Right atrium auricular region (tissue), 2 donors: ENCODE data around the gene INAFM1. TPM values are rescaled to one million over a fixed set of nuclear protein-coding genes. Genes with fewer than 3 reads are reported as not detected.

Experiments
- DNase-seq: peaks from one replicate; pipeline ENCODE4 v3.0.0-alpha.2; 2019; ENCODE audit warnings: low spot score
- H3K27ac ChIP-seq, 2 donors: fragments of 200-600 bp; sonication (generic); 1 replicate in 1 of 2; 2 replicates in 1 of 2; pipeline ENCODE4 v1.5.1; 2016 to 2019
- H3K27me3 ChIP-seq, 2 donors: fragments of 200-600 bp; sonication (generic); one replicate each; pipeline versions ENCODE4 v1.5.1 to v1.6.0; 2017 to 2019
- H3K36me3 ChIP-seq: fragments of 200-600 bp; sonication (generic); one replicate; pipeline ENCODE4 v1.5.1; 2016
- H3K4me1 ChIP-seq, 2 donors: fragments of 200-600 bp; sonication (generic); one replicate each; pipeline versions ENCODE4 v1.5.1 to v1.6.0; 2017 to 2019
- H3K4me3 ChIP-seq, 2 donors: fragments of 200-600 bp; sonication (generic); 1 replicate in 1 of 2; 2 replicates in 1 of 2; pipeline ENCODE4 v1.5.1; 2017 to 2019; ENCODE audit warnings: mild to moderate bottlenecking in 1 of 2, moderate library complexity in 1 of 2
- H3K9me3 ChIP-seq, 2 donors: fragments of 200-600 bp; sonication (generic); one replicate each; pipeline ENCODE4 v1.5.1; 2019
- total RNA-seq, 2 donors: library from RNA; depleted of rRNA; stranded (reverse); fragments of >200 nt; gene quantifications; one replicate each; pipeline ENCODE4 v1.1.0, GENCODE V29; 2016
- TF ChIP-seq, protein P1 (sequence below), 2 donors: fragments of 200-600 bp; sonication (generic); IDR thresholded peaks; one replicate each; pipeline ENCODE4 v1.5.1; 2019; ENCODE audit warnings: antibody characterized with exemption in 2 of 2

INAFM1 gene
- total RNA-seq, 2 donors from 2014 or later: 1.9 to 7.0 TPM

DNA sequence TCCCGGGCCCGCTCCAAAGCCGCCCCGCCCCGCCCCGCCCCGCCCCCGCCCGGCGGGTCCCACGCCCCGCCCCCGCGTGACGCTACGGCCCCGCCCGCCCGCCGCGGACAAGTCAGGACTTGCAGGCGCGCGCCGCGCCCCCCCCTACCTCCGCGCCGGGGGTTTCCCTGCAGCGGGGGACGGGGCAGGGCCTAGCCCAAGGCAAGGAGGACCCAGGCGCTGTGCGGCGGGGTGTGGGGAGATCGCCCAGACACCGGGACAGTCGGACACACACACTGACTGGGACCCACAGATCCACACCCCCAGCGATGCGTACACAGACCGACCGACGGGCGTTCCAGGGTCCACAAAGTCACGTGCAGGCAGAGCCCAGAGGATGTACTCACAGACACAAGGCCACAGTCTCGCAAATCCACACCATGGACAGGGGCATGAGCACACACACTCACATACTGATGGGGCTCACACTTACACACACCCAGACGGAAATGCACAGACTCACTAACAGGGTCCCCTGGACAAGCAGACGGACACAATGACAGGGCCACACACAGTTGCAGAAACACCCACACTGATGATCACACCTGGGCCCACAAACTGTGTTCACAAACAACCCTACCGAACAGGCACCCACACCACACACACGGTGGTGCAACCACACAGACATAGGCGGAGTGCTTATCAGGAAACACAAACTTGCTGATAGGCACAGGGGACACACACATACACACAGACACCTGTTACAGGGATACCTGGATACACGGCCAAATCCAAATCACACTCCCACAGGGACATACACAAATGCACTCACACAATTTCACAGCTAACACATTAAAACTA is 43.2 kb upstream of the INAFM1 start:
- H3K27me3 ChIP-seq: no peaks in the 10 kb centered on the region
- peak overlapping the region; percentile 43 to 84 for H3K4me3 ChIP-seq
- TF ChIP-seq, protein P1, sequence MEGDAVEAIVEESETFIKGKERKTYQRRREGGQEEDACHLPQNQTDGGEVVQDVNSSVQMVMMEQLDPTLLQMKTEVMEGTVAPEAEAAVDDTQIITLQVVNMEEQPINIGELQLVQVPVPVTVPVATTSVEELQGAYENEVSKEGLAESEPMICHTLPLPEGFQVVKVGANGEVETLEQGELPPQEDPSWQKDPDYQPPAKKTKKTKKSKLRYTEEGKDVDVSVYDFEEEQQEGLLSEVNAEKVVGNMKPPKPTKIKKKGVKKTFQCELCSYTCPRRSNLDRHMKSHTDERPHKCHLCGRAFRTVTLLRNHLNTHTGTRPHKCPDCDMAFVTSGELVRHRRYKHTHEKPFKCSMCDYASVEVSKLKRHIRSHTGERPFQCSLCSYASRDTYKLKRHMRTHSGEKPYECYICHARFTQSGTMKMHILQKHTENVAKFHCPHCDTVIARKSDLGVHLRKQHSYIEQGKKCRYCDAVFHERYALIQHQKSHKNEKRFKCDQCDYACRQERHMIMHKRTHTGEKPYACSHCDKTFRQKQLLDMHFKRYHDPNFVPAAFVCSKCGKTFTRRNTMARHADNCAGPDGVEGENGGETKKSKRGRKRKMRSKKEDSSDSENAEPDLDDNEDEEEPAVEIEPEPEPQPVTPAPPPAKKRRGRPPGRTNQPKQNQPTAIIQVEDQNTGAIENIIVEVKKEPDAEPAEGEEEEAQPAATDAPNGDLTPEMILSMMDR (IDR thresholded peaks at IDR 0.05): no peak
- H3K4me1 ChIP-seq: peaks cover 0 to 47% of the 10 kb centered on the region in 2 donors
- H3K9me3 ChIP-seq: no peaks in the 10 kb centered on the region
- no peak for DNase-seq
- peak overlapping the region; percentile 66 to 77 for H3K27ac ChIP-seq
- H3K36me3 ChIP-seq: no peaks in the 10 kb centered on the region

DNA sequence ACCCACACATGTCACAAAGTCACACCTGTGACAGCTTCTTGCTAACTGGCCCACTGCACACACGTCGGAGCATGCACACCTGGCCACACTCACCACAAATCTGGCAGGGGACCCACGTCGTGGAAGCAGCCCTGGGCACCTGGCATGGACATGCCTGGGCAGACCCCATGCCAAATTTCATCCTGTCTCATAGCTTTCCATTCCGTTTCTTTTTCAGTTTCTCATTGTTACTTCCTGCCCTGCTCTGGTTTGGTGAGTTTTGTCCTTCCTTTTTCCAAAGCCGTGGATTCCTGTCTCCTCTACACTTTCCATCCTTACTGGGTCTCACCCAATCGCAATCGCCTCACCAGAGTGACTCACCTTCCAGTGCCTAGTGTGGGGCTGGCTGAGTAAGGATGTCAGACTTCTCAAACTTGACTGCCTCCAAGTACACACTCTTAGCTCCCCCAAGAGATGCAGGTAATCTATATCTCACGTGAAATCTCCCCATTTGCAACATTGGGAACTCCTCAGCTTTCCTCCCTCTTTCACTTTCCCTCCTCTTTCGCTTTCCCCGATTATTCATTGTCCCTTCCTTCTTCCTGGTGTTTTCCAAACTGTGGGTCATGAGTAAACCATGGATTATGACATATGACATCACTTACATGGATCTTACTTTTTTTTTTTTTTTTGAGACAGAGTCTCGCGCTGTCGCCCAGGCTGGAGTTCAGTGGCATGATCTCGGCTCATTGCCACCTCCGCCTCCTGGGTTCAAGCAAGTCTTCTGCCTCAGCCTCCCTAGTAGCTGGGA is 42.1 kb upstream of the INAFM1 start:
- peak overlapping the region in 1 of 2 donors; percentile 84 for H3K4me3 ChIP-seq
- H3K36me3 ChIP-seq: no peaks in the 10 kb centered on the region
- H3K4me1 ChIP-seq: peaks cover 0 to 35% of the 10 kb centered on the region in 2 donors
- no peaks in the 10 kb centered on the region for H3K9me3 ChIP-seq
- no peak for DNase-seq
- no peaks in the 10 kb centered on the region for H3K27me3 ChIP-seq
- H3K27ac ChIP-seq: peak overlapping the region; percentile 66 to 77
- TF ChIP-seq, protein P1 (IDR thresholded peaks at IDR 0.05): no peak

DNA sequence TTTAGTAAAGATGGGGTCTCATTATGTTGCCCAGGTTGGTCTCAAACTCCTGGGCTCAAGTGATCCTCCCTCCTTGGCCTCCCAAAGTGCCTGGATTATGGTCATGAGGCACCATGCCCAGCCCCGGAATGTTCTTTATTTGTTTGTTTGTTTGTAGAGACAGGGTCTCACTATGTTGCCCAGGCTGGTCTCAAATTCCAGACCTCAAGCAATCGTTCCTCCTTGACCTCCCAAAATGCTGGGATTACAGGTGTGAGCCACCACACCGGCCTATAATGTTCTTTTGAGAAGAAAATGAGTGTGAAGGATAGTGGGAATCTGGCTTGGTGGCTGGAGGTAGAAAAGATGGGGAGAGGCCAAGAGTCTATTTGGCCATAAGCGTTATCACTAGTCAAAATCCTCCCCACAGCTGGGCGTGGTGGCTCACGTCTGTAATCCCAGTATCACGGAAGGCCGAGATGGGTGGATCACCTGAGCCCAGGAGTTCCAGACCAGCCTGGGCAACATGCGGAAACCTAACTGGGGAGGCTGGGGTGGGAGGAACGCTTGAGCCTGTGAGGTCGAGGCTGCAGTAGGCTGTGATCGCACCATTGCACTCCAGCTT is 38.5 kb upstream of the INAFM1 start:
- TF ChIP-seq, protein P1 (IDR thresholded peaks at IDR 0.05): no peak

DNA sequence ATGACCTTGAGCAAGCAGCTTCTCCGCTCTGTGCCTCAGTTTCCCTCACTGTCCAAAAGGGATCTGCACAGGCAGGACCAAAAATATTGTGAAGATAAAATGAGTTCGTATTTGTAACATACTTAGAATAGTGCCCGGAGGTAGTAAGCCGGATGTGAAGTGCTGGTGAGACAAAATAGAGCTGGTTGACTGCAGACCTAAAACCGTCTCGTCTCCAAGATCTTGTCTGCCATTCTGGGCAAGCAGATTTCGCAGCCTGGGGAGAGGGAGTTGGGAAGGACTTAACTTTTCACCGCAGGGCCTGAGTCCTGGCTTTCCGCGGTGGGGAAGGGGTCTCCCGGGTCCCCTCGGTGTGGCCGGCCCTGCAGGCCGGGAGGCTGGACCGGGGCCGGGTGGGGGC is 35.5 kb upstream of the INAFM1 start:
- peaks cover 0 to 40% of the 10 kb centered on the region in 2 donors for H3K4me1 ChIP-seq
- TF ChIP-seq, protein P1 (IDR thresholded peaks at IDR 0.05): no peak
- DNase-seq: no peak

More for the DNA sequence above, 38.5 kb upstream of the INAFM1 start:
- no peaks in the 10 kb centered on the region for H3K36me3 ChIP-seq
- peaks cover 0 to 30% of the 10 kb centered on the region in 2 donors for H3K4me1 ChIP-seq
- H3K4me3 ChIP-seq: no peak overlapping the region
- H3K27ac ChIP-seq: no peak overlapping the region
- DNase-seq: no peak
- no peaks in the 10 kb centered on the region for H3K27me3 ChIP-seq
- H3K9me3 ChIP-seq: no peaks in the 10 kb centered on the region

DNA sequence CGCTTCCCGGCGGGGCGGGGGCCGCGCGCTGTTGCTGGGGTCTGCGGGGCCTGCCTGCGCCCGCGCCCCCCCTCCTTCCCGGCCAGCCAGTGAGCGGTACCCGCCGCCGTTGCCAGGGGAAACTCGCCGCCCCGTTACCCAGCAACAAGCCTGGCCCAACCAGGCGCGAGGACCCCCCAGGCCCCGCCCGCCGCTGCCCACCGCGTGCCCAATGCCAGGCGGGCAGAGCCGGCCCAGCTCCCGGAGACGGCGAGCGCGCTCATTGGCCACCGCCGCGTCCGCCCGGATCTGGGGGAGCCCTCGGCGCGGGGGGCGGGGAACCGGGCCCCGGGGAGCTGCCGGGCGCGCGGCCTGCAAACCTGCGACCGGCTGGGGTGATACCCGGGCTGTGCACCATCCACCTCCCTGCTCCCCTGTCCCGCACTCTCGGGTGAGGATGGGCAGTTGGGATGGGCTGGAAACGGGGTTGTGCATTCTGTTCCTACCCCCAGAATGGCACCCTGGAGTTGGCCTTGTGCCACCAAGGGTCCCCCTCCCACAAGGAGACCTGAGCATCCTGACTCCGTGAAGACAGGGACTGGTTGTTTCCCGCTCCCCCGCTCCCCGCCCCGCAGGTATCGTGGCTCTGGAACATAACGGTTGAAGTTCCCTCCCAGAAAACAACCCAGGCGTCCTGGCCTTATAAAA is 34.9 kb upstream of the INAFM1 start:
- no peaks in the 10 kb centered on the region for H3K27me3 ChIP-seq
- H3K4me1 ChIP-seq: peaks cover 0 to 45% of the 10 kb centered on the region in 2 donors
- H3K27ac ChIP-seq: no peak overlapping the region
- peak overlapping the region in 1 of 2 donors; percentile 47 for H3K4me3 ChIP-seq
- H3K36me3 ChIP-seq: no peaks in the 10 kb centered on the region
- TF ChIP-seq, protein P1 (IDR thresholded peaks at IDR 0.05): no peak
- no peak for DNase-seq
- H3K9me3 ChIP-seq: no peaks in the 10 kb centered on the region

More for the DNA sequence above, 35.5 kb upstream of the INAFM1 start:
- Histone ChIP-seq H3K27me3 (no peaks in the 10 kb centered on the region), H3K36me3 (no peaks in the 10 kb centered on the region), H3K4me3 (peak overlapping the region in 1 of 2 donors; percentile 47), H3K9me3 (no peaks in the 10 kb centered on the region), H3K27ac (no peak overlapping the region)
